ENCODE data around the gene KRTAP10-7. TPM values are rescaled to one million over a fixed set of nuclear protein-coding genes. Genes with fewer than 3 reads are reported as not detected.
"Not testable (repeated sequence)": the region's sequence is repeated elsewhere in the genome, so short reads cannot be mapped to it uniquely, and the experiment has no call there.

The KRTAP10-7 gene
- total RNA-seq, 4 donors from 2014 or later, result not detected

DNA sequence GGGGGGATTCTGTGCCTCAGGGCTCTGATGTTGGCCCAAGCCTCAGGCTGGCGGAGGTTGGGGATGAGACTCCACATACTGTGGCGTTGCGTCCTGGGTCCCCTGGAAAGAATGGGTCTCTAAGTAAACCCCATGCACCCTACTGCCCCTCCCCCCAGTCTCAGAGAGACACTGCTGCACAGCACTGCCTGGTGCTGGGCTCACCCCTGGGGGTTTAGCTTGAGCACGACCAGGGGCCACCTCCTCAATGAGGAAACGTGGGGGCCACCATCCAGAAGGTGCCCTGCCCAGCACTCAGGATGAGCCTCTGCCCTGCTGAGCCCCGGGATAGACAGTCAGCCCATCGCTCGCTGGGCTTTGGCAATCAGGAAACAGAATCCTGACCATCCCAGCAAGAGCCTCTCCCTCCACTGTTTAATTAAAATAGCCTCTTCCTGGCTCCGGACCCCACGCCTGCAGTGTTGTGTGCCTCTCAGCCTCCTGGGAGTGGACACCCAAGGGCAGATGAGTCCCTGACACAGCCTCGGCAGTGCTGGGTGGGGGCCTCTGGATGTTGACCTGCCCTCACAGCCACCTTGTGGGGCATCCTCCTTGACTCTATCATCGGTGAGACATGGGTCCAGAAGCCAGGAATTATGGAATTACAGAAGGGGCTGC, 30.4 kb upstream of the KRTAP10-7 start:
- Histone ChIP-seq H3K27ac (no peak overlapping the region), H3K27me3 (no peaks in the 10 kb centered on the region), H3K36me3 (no peaks in the 10 kb centered on the region), H3K4me1 (peaks cover 0 to under 1% (median 0%) of the 10 kb centered on the region in 4 donors), H3K9me3 (peaks cover 0 to 5% (median 0%) of the 10 kb centered on the region in 4 donors), H3K4me3 (no peak overlapping the region)
- DNase-seq, result peak in 1 of 3 donors; percentile 33
- TF ChIP-seq, protein P1, sequence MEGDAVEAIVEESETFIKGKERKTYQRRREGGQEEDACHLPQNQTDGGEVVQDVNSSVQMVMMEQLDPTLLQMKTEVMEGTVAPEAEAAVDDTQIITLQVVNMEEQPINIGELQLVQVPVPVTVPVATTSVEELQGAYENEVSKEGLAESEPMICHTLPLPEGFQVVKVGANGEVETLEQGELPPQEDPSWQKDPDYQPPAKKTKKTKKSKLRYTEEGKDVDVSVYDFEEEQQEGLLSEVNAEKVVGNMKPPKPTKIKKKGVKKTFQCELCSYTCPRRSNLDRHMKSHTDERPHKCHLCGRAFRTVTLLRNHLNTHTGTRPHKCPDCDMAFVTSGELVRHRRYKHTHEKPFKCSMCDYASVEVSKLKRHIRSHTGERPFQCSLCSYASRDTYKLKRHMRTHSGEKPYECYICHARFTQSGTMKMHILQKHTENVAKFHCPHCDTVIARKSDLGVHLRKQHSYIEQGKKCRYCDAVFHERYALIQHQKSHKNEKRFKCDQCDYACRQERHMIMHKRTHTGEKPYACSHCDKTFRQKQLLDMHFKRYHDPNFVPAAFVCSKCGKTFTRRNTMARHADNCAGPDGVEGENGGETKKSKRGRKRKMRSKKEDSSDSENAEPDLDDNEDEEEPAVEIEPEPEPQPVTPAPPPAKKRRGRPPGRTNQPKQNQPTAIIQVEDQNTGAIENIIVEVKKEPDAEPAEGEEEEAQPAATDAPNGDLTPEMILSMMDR (IDR thresholded peaks at IDR 0.05), result no peak
- TF ChIP-seq POLR2A (IDR thresholded peaks at IDR 0.05), result no peak

- Histone ChIP-seq H3K4me1 (no peaks in the 10 kb centered on the region), H3K4me3 (no peak overlapping the region), H3K36me3 (no peaks in the 10 kb centered on the region), H3K27ac (no peak overlapping the region), H3K27me3 (no peaks in the 10 kb centered on the region), H3K9me3 (peaks cover 0 to 5% (median 0%) of the 10 kb centered on the region in 4 donors)
- no peak for TF ChIP-seq POLR2A (IDR thresholded peaks at IDR 0.05)
- TF ChIP-seq, protein P1 (IDR thresholded peaks at IDR 0.05), result no peak
- DNase-seq, result no peak
These were observed 29.1 kb upstream of the KRTAP10-7 start for GRCh38 chr21:44571296-44571695.

GRCh38 chr21:44571844-44572782, 28.3 kb upstream of the KRTAP10-7 start:
- Histone ChIP-seq H3K9me3 (peaks cover 0 to 5% (median 0%) of the 10 kb centered on the region in 4 donors), H3K4me3 (no peak overlapping the region), H3K4me1 (no peaks in the 10 kb centered on the region), H3K36me3 (no peaks in the 10 kb centered on the region), H3K27ac (no peak overlapping the region), H3K27me3 (no peaks in the 10 kb centered on the region)
- DNase-seq, result peak in 1 of 3 donors; percentile 25
- TF ChIP-seq, protein P1 (IDR thresholded peaks at IDR 0.05), result no peak
- no peak for TF ChIP-seq POLR2A (IDR thresholded peaks at IDR 0.05)

DNA sequence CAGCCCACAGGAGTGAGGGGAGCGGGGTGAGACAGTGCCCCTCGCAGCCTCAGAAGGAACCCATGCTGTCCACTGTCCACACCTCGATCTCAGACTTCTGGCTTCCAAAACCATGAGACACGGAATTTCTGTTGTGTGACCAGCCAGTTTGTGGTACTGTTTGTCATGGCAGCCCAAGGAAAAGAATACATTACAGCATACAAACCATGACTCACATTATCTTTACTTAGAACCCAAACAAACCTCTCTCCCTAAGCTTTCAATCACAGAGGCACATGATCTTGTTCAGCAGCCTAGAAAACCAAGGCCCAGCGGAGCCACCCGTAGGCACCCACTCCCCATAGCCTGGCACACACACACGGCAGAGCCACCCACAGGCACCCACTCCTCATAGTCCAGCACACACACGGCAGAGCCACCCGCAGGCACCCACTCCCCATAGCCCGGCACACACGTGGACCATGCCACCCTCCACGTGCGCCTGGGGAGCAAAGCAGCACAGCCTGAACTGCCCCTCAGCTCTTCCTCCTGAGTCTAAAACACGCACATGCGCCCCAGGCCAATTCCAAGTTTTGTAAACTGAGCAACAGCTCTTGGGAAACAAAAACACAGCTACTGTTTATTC, 27.3 kb upstream of the KRTAP10-7 start:
- Histone ChIP-seq H3K27me3 (no peaks in the 10 kb centered on the region), H3K36me3 (no peaks in the 10 kb centered on the region), H3K9me3 (peaks cover 0 to 5% (median 0%) of the 10 kb centered on the region in 4 donors), H3K4me3 (no peak overlapping the region), H3K4me1 (no peaks in the 10 kb centered on the region), H3K27ac (no peak overlapping the region)
- peak in 1 of 3 donors; percentile 24 for DNase-seq
- TF ChIP-seq, protein P1 (IDR thresholded peaks at IDR 0.05), result no peak
- TF ChIP-seq POLR2A (IDR thresholded peaks at IDR 0.05), result no peak

GRCh38 chr21:44573630-44574456, 26.6 kb upstream of the KRTAP10-7 start, which contains the start of gene KRTAP10-4:
Gene KRTAP10-4 (plus strand): TSS chr21:44573729. CDS start chr21:44573759, 30 bp downstream.
- H3K27ac ChIP-seq, H3K4me1 ChIP-seq, H3K9me3 ChIP-seq, H3K27me3 ChIP-seq, H3K36me3 ChIP-seq: not testable (repeated sequence)
- H3K4me3 ChIP-seq, result peak within 1 kb of the TSS in 2 of 4 donors; percentile 22 to 30
- DNase-seq, result peak in 1 of 3 donors; percentile 24
